ENCODE results near the gene CCDC70.
A peak's percentile ranks its signal among the peaks of the same experiment; 100 is the strongest.

- TF ChIP-seq CTCF (IDR thresholded peaks at IDR 0.05): peak; percentile 71 to 88 (median 74)
- TF ChIP-seq POLR2AphosphoS5 (IDR thresholded peaks at IDR 0.05): no peak
- TF ChIP-seq POLR2A (IDR thresholded peaks at IDR 0.05): no peak
- no peak for TF ChIP-seq EP300 (IDR thresholded peaks at IDR 0.05)
Measured at GRCh38 chr13:51814825-51815650, 46.7 kb upstream of the CCDC70 start.
